IPS-18a (cell line): ENCODE results near the gene ADRA1B.

Experiments used
- H3K27ac ChIP-seq: one replicate; pipeline ENCODE4 v1.5.1; 2013; ENCODE audit warnings: low read length
- H3K27me3 ChIP-seq: one replicate; pipeline ENCODE4 v1.6.1; 2013; ENCODE audit warnings: mild to moderate bottlenecking, low read length; ENCODE audit not compliant: control insufficient read depth, insufficient read depth
- H3K36me3 ChIP-seq: one replicate; pipeline ENCODE4 v1.6.1; 2013; ENCODE audit warnings: low read depth, low read length; ENCODE audit not compliant: control insufficient read depth
- H3K4me1 ChIP-seq: one replicate; pipeline ENCODE4 v1.6.1; 2013; ENCODE audit warnings: low read depth, low read length; ENCODE audit not compliant: control insufficient read depth
- H3K4me3 ChIP-seq: one replicate; pipeline ENCODE4 v1.5.1; 2013; ENCODE audit warnings: low read length
- H3K9ac ChIP-seq: one replicate; pipeline ENCODE4 v1.6.1; 2013; ENCODE audit warnings: mild to moderate bottlenecking, low read length, moderate library complexity
- H3K9me3 ChIP-seq: one replicate; pipeline ENCODE4 v1.6.1; 2013; ENCODE audit warnings: low read depth, low read length; ENCODE audit not compliant: control insufficient read depth

The ADRA1B gene

GRCh38 chr5:159887050-159887449, 29.2 kb upstream of the ADRA1B start:
- H3K9me3 ChIP-seq, result no peaks in the 10 kb centered on the region

DNA sequence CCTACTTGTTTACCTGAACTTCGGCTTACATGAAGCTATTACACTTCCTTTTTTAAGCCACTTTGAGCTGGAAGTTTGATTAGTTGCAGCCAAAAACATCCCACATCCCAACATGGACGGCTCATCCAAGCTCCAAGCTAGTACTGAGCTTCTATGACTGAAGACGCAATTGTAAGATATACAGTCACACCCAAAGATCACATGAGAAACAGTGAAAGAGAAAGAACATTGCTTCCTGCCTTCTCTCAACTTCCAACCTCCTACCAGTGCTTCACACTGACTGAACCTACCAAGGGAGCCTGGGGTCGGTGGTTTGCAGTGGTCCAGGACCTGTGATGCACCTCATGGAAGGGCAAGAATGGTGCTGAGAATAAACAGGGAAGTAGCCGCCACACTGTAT, 27.4 kb upstream of the ADRA1B start:
- Histone ChIP-seq H3K9ac (no peak overlapping the region), H3K4me1 (peaks cover 5% of the 10 kb centered on the region)

More at GRCh38 chr5:159887050-159887449, 29.2 kb upstream of the ADRA1B start:
- no peak overlapping the region for H3K9ac ChIP-seq
- H3K4me1 ChIP-seq, result peaks cover 5% of the 10 kb centered on the region
- no peaks in the 10 kb centered on the region for H3K27me3 ChIP-seq
- no peak overlapping the region for H3K4me3 ChIP-seq
- no peaks in the 10 kb centered on the region for H3K36me3 ChIP-seq
- H3K27ac ChIP-seq, result no peak overlapping the region

DNA sequence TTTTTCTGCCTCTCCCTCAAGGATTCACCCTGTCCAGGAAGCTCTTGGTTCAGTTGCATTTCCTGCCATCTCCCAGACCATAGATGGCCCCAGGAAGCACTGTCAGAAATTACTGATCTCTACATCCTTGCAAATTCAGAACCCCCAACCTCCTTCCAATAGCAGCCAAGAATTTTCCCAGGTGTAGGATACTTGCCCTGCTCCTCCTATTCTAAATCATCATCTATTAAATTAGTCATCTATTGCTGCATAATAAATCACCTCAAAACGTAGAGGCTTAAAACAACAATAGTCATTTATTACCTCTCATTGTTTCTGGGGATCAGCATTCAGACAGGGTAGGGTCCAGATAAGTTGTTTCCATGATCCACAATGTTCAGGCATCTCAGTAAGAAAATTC, 26.1 kb upstream of the ADRA1B start:
- Histone ChIP-seq H3K36me3 (no peaks in the 10 kb centered on the region), H3K4me3 (no peak overlapping the region), H3K4me1 (peaks cover 5% of the 10 kb centered on the region), H3K9me3 (no peaks in the 10 kb centered on the region), H3K27me3 (no peaks in the 10 kb centered on the region), H3K9ac (no peak overlapping the region), H3K27ac (no peak overlapping the region)

More for the DNA sequence above, 27.4 kb upstream of the ADRA1B start:
- Histone ChIP-seq H3K27ac (no peak overlapping the region), H3K9me3 (no peaks in the 10 kb centered on the region), H3K36me3 (no peaks in the 10 kb centered on the region), H3K27me3 (no peaks in the 10 kb centered on the region), H3K4me3 (no peak overlapping the region)

DNA sequence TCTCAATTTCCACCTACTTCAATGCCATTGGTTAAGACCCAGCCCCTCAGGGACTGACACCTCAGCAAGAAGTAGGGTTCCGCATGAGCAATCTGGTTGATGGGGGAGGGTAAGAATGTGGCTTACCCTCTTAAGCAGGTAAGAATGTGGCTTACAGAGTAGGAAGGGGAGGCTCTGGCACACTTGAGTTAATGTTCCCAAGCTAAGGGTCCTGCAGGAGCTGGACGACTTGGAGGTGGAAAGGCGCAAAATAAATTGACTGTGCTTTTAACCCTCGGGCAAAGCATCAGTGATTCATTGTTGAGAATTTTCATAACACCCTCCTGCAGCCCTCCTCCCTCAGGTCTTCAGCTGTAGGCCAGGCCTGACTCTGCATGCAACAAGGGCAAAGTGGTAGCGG, 24.9 kb upstream of the ADRA1B start:
- Histone ChIP-seq H3K27ac (no peak overlapping the region), H3K36me3 (no peaks in the 10 kb centered on the region), H3K4me1 (peaks cover 5% of the 10 kb centered on the region), H3K4me3 (no peak overlapping the region), H3K9me3 (no peaks in the 10 kb centered on the region), H3K27me3 (no peaks in the 10 kb centered on the region), H3K9ac (no peak overlapping the region)

DNA sequence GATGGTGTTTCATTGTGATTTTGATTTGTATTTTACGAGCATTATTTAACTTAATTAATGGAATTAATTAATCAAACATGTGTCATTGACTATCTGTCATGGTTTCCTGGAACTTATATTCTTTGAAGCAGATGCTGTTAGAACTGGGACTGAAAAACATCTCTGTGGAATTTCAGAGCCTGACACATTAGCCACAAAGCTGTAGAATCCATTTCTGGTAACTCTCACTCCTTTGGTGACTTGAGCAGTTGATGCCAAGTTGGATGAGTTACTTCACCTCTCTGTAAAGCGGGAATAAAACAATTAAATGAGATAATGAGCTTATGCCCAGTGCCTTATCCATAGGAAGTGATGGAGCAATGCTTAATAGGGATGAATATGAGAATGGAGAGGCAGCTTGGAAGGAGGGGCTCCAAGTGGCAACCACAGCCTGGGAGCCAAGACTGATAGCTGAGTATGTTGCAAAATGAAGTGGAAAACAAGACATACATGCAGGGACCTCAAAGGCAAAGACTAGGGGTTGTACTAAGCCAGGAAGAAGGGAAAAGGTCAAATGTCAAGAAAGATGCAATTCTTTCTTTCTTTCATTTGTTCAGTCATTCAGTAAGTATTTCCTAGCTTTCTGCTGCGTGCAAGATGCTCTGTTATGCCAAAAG, 23.1 kb upstream of the ADRA1B start:
- Histone ChIP-seq H3K27ac (no peak overlapping the region), H3K4me3 (no peak overlapping the region), H3K9ac (no peak overlapping the region), H3K27me3 (no peaks in the 10 kb centered on the region), H3K4me1 (peaks cover 5% of the 10 kb centered on the region), H3K9me3 (no peaks in the 10 kb centered on the region), H3K36me3 (no peaks in the 10 kb centered on the region)

- Histone ChIP-seq H3K27ac (no peak overlapping the region), H3K36me3 (no peaks in the 10 kb centered on the region), H3K9ac (no peak overlapping the region), H3K4me3 (no peak overlapping the region), H3K9me3 (no peaks in the 10 kb centered on the region), H3K27me3 (no peaks in the 10 kb centered on the region), H3K4me1 (peaks cover 5% of the 10 kb centered on the region)
Measured at GRCh38 chr5:159894149-159894720, 22.0 kb upstream of the ADRA1B start.

- Histone ChIP-seq H3K9me3 (no peaks in the 10 kb centered on the region), H3K36me3 (no peaks in the 10 kb centered on the region), H3K4me1 (peaks cover 3% of the 10 kb centered on the region), H3K4me3 (no peak overlapping the region), H3K9ac (no peak overlapping the region), H3K27ac (no peak overlapping the region), H3K27me3 (no peaks in the 10 kb centered on the region)
Measured at GRCh38 chr5:159897786-159898393, 18.4 kb upstream of the ADRA1B start.

GRCh38 chr5:159899067-159900049, 16.9 kb upstream of the ADRA1B start:
- no peak overlapping the region for H3K9ac ChIP-seq

GRCh38 chr5:159901308-159901707, 15.0 kb upstream of the ADRA1B start:
- Histone ChIP-seq H3K4me3 (no peak overlapping the region), H3K27me3 (no peaks in the 10 kb centered on the region), H3K9ac (no peak overlapping the region), H3K4me1 (peaks cover 3% of the 10 kb centered on the region), H3K27ac (no peak overlapping the region), H3K36me3 (no peaks in the 10 kb centered on the region), H3K9me3 (no peaks in the 10 kb centered on the region)

More at GRCh38 chr5:159899067-159900049, 16.9 kb upstream of the ADRA1B start:
- H3K4me1 ChIP-seq, result peaks cover 3% of the 10 kb centered on the region
- H3K36me3 ChIP-seq, result no peaks in the 10 kb centered on the region
- no peaks in the 10 kb centered on the region for H3K27me3 ChIP-seq
- no peaks in the 10 kb centered on the region for H3K9me3 ChIP-seq
- H3K27ac ChIP-seq, result no peak overlapping the region
- no peak overlapping the region for H3K4me3 ChIP-seq

DNA sequence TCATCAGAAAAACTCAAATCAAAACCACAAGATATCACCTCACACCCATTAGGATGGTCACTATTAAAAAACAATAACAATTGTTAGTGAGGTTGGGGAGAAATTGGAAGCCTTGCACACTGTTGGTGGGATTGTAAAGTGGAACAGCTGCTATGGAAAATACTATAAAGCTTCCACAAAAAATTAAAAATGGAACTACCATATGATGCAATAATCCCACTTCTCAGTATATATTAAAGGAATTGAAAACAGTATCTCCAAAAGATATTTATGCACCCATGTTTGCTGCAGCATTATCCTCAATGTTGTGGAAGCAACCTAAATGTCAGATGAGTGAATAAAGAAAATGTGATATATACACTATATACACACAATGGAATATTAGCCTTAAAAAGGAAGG, 14.5 kb upstream of the ADRA1B start:
- H3K9me3 ChIP-seq, result no peaks in the 10 kb centered on the region
- H3K27ac ChIP-seq, result no peak overlapping the region
- H3K4me1 ChIP-seq, result peaks cover 3% of the 10 kb centered on the region
- H3K4me3 ChIP-seq, result no peak overlapping the region
- no peak overlapping the region for H3K9ac ChIP-seq
- no peaks in the 10 kb centered on the region for H3K36me3 ChIP-seq
- H3K27me3 ChIP-seq, result no peaks in the 10 kb centered on the region

DNA sequence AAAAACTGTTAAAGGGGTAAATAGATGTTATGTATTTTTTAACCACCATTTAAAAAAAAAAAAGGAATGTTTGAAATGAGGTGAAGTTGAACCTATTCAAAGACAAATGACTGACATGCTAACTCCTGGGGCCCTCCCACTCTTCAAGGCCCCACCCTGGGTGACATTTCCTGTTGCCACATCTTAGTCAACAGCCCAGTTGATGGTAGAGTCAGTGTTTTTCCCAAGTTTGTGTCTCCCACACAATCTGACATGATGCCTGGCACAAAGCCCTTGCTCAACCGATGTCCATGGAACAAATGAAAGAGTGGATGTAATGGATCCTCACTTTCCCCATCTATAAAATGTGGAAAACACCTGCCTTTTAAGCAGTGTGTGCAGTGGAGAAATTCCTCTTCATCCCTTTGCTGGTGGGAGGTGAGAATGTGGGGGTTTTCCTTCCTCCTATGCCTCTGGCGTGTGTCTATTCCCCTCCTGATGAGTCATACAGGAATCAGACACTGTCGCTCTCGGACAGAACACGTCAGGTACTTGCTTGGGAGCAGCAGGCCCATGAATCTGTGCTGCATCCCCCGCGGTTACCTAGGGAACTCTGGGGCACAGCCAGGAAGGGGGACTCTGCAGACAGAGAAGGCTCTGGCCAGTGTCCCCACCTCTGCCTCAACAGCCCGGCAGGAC, 13.7 kb upstream of the ADRA1B start:
- Histone ChIP-seq H3K27ac (no peak overlapping the region), H3K9ac (no peak overlapping the region), H3K36me3 (no peaks in the 10 kb centered on the region), H3K4me3 (no peak overlapping the region), H3K9me3 (no peaks in the 10 kb centered on the region), H3K4me1 (peaks cover 3% of the 10 kb centered on the region), H3K27me3 (no peaks in the 10 kb centered on the region)
